SH-SY5Y (cell line): Measurements from ENCODE around the gene PEX14.

ENCODE experiments used
- GATA2 ChIP-seq: IDR thresholded peaks from 2 replicates; pipeline ENCODE4 v1.6.1; 2011; ENCODE audit warnings: mild to moderate bottlenecking, low read depth, low read length
- GATA3 ChIP-seq: IDR thresholded peaks from 2 replicates; pipeline ENCODE4 v1.6.1; 2011; ENCODE audit warnings: low read depth, mild to moderate bottlenecking, low read length, moderate library complexity

DNA sequence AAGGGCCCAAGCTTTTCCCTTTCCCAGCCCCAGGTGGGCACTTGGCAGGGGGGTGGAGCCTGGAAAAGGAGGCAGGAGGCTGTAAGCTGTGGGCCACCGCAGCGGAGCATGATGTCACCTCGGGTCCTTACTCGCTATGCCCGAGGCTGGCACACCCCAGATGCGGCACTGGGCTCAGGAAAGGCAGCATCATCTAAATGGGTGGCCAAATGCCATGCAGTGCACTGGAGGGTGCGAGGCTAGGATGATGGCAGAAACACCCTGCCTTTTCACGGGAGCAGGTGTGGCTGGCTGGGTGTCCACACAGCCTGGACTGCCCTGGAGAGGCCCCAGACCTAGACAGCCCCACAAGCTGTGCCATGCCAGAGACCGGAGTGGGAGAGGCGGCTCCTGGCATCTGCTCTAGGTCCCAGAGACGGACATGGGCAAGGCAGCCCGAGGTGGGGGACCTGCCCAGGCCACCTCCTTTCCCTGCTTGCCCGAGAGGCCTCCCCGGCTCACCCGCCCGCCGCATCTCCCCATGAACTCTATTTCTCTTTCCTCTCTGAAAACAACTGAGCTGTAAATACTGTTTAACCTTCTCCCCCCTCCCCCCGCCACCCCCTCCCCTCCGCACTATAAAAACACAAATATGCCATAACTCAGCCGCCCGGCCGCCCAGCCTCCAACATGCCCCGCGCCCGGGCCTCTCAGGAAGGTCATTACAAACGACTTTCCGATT is 197.0 kb downstream of the PEX14 start:
- TF ChIP-seq GATA2 = no peak
- TF ChIP-seq GATA3 = no peak
